Inferior parietal cortex (tissue), 1 donor: Measurements from ENCODE around the gene UQCC2.

ENCODE experiments used
- DNase-seq: peaks from one replicate; pipeline ENCODE4 v3.0.0-alpha.2; 2016; ENCODE audit errors: extremely low spot score

Gene UQCC2

DNA sequence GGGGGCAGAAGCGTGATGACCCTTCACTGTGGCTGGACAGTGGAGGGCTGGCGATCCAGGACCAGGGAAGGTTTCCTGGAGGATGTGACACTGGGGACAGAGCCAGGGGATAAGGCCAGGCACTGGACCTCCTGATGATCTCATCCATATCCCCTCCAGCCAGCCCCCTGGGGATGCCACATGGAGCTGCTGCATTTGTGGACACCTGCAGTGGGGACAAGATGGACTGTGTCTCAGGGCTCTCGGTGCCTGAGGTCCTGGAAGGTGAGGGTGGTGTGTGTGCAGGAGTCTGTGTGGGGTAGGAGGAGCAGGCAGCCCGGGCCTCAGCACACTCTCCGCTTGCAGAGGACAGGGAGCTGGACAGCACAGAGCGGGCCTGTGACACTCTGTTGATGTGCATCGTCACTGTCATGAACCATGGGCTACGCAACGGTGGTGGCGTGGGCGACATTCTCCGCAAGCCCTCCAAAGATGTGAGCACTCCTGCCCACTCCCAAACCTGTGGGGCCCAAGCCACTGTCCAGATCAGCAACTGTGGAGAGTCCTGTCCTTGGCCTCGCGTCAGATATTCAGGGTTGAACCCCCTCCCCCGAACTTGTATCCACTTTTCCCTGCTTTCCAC is 19.9 kb downstream of the UQCC2 start:
- DNase-seq, result no peak

DNA sequence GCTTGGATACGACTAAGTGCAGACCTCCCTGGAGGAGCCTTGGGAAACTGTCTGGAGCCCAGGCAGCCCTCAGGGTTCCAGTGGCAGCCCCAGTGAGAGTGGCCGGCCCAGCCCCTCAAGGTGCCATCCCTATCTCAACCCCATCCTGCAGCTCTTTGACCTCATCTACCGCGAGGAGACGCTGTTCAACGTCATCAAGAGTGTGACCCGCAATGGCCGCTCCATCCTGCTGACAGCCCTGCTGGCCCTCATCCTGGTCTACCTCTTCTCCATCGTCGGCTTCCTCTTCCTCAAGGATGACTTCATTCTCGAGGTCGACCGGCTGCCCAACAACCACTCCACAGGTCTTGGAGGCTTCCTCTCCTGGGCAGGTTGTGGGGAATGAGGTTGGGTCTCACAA is 20.7 kb downstream of the UQCC2 start:
- no peak for DNase-seq

DNA sequence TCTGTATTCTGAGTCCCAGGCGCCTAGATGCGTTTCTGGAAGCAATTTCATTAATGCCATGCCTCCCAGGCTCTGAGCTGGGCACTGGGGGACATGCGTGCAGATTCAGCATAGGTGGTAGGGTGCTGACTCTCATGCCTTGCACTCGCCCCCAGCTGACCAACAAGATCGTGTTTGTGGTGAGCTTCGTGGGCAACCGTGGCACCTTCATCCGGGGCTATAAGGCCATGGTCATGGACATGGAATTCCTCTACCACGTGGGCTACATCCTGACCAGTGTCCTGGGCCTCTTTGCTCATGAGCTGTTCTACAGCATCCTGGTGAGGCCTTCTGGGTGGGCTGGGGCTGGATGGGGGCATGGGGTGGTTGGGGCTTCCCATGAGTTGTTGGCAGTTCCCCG is 21.6 kb downstream of the UQCC2 start:
- no peak for DNase-seq

DNA sequence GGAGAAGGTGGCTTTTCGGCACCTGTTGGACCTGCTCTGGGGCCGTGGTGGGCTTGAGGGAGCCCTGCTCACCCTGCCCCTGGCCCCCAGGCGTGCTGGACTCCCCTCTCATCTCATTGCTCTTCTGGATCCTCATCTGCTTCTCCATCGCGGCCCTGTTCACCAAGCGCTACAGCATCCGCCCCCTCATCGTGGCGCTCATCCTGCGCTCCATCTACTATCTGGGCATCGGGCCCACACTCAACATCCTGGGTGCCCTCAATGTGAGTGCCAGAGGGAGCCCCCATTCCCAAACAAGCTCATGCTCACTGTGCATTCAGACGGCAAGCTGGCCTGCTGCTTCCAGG is 22.4 kb downstream of the UQCC2 start:
- no peak for DNase-seq

DNA sequence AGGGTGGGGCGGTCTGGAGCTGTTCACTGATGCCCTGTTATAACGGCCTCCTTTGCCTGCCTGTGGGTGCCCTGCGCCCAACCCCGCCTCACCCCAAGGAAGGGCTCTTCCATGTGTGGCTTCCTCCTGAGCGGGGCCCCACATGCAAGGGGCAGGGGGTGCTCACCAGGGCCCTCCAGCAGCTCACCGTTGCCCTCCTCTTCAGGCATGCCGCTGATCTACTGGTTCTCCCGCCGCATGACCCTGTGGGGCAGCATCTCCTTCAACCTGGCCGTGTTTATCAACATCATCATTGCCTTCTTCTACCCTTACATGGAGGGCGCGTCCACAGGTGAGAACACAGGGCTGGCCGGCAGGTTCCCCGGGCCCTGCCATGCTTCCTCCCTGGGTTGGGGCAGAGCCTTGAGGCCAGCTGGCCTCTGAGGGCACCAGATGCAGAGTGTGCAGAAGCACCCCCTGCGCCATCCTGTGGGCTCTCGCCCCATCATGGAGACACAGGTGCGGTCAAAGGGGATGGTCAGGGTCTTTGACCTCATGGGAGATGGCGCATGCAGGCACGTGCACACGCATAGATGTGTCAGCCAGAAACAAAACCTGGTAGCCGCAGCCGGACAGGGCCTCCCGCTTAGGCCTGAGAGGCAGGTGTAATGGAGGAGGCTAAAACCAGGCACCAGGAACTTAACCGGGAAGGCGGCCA is 22.9 kb downstream of the UQCC2 start:
- DNase-seq, result no peak

DNA sequence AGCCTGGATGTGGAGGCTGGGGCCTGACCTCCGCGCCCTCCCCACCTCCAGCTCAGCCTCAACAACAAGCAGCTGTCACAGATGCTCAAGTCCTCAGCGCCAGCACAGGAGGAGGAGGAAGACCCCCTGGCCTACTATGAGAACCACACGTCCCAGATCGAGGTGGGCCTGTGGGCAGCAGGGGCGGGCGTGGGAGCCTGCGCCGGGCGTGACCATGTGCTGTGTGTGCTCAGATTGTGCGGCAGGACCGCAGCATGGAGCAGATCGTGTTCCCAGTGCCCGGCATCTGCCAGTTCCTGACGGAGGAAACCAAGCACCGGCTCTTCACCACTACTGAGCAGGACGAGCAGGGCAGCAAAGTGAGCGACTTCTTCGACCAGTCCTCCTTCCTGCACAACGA is 23.5 kb downstream of the UQCC2 start:
- no peak for DNase-seq

DNA sequence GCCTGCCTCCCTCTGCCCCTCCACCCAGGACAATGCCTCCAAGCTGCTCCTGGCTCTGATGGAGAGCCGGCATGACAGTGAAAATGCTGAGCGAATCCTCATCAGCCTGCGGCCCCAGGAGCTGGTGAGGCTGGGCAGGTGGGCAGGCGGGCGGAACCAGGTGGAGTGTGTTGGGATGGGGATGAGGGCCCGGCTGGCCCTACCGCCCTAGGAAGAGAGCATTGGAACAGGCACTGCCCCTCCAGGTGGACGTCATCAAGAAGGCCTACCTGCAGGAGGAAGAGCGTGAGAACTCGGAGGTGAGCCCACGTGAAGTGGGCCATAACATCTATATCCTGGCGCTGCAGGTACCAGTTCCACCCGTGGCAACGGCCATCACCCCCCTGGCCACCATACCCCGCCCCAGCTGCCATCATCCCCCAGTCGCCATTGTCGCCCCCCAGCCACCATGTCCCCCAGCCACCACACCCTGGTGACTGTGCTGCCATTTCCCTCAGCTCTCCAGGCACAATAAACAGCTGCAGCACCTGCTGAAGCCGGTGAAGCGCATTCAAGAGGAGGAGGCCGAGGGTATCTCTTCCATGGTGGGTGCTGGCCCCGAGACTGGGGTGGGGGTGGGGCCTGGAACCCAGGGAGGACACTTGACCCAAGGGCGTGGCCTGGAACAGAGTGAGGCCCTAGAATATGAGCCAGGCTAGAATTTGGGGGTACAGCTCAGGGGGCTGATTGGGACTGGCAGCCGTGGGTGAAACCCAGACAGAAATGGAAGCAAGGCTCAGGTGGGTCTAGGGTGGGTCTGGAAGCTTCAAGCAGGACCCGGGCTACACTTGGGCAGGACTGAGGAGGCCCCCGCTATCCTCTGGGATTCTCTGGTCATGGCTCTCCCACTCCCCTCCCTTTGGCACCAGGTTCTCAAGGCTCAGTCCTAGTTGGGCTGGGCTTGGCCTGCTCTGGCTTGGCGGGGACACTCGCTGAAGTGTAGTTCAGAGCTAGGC is 24.2 kb downstream of the UQCC2 start:
- DNase-seq, result no peak

DNA sequence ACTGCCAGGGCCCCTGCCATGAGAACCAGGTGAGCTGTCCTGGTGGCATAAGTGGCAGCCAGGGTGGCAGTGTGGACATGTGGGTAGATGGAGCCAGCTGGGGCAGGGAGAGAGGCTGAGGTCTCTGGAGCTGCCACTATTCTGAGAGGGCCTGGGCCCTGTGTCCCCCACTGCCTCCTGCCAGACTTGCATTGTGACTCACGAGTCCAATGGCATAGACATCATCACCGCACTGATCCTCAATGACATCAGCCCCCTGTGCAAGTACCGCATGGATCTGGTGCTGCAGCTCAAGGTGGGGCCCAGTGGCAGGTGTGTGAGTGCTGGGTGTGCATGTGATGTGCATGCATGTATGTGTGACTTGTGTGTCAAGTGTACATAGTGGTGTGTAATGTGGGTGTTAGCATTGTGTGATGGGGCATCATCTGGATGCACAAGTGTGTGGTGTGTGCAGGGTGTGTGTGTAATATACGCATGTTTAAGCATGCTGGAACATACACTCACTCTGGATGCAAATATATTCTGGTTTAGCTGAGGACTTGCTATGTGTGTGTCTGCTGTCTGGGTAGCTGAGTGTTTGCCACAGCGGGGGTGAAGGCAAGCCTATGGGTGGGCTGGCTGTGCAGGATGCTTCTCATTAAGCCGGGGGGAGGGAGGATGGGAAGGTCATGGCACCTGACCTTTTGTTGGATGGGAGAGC is 25.1 kb downstream of the UQCC2 start:
- no peak for DNase-seq

DNA sequence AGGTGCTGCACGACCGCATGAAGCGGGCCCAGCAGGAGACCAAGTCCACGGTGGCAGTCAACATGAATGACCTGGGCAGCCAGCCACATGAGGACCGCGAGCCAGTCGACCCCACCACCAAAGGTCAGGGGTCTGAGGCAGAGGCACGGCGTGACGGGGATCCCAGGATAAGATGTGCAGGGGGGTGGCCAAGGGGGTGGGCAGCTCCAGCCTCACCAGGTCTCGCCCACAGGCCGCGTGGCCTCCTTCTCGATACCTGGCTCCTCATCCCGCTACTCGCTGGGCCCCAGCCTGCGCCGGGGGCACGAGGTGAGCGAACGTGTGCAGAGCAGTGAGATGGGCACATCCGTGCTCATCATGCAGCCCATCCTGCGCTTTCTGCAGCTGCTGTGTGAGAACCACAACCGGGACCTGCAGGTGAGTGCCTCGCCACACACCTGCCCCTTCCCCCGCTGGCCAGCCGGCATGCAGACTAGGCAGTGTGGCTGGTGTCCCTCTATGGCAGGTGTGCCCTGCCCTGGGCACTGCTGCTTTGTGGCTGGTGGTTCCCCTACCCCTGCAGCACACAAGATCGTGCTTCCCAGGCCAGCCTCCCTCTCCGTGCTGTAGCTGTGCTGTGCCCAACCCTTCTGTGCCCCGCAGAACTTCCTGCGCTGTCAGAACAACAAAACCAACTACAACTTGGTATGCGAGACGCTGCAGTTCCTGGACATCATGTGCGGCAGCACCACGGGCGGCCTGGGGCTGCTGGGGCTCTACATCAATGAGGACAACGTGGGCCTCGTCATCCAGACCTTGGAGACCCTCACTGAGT is 25.9 kb downstream of the UQCC2 start:
- no peak for DNase-seq

DNA sequence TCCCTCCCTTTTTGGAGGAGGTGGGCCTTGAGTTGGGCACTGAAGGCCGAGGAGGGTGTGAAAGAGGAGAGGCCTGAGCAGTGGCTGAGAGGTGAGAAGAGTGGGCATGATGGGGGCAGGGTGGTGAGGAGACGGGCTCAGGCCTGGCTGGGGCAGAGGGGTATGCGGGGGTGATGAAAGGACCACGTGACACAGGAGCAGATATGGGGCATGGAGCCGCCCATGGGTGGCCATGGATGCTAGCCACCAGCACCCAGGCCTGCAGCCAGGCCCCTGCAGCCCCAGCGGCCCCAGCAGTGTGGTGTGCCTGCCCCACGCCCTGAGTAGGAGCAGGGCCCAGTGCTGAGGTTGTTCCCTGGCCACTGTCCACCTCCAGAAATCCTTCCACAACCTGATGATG is 26.5 kb downstream of the UQCC2 start:
- no peak for DNase-seq

DNA sequence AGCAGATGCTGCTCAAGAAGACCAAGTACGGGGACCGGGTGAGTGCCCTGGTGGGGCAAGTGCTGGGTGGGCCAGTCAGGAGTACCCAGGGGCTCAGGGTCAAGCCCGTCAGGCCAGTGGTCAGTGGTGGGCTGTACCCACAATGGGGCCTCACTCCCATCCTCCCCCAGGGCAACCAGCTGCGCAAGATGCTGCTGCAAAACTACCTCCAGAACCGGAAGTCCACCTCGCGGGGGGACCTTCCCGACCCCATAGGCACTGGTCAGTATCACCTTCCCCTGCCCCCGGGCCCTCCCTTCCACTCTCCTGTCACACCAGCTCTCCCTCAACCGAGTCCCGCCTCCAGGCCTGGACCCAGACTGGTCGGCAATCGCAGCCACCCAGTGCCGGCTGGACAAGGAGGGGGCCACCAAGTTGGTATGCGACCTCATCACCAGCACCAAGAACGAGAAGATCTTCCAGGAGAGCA is 27.0 kb downstream of the UQCC2 start:
- no peak for DNase-seq

DNA sequence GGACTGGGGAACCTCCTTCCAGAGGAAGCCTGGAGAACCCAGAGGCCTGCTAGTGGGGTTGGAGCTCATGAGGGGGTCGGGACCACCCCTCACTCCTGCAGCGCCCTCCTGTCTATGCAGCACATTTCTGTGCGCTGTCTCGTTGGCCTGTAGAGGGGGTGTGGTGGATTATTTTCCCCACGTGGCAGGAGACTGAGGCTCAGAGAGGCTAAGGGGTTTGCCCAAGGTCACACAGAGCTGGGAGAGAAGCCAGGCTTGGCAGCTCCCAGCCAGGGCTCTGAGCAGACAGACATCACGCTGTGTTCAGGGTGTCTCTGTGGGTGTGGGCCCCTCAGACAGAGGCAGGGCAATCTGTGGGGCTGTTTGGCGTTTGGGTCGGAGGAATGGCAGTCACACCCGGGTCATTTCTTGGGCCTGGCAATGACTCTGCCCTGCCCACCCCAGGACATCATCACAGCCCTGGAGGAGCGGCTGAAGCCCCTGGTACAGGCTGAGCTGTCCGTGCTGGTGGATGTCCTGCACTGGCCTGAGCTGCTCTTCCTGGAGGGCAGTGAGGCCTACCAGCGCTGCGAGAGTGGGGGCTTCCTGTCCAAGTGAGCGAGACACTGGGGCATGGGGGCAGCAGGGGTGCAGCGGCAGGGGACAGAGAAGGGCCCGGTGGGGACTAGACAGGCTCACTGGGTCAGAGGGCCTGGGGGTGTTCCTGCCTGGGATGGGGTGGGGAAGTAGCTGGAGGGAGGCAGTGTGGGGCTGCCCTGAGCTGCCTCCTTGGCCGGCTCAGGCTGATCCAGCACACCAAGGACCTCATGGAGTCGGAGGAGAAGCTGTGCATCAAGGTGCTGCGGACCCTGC is 27.7 kb downstream of the UQCC2 start:
- no peak for DNase-seq

DNA sequence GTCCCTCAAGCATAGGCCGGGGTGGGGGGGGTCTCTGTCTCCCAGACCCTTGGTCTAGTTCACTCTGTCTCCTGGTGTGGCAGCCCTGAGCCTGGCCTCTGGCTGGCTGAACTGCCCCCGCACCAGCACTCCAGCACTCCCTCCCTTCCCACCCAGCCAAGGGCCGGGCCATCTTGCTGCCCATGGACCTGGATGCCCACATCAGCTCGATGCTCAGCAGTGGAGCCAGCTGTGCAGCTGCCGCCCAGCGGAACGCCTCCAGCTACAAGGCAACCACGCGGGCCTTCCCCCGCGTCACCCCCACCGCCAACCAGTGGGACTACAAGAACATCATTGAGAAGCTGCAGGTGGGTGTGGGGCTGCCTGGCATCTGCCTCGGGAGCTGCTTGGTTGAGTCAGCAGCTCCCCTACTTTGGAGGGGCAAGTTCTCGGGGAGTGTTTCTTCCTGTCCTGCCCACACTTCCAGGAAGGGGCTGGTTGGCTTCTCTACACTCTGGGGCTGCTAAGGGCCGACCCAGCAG is 28.4 kb downstream of the UQCC2 start:
- peak; percentile 23 for DNase-seq

DNA sequence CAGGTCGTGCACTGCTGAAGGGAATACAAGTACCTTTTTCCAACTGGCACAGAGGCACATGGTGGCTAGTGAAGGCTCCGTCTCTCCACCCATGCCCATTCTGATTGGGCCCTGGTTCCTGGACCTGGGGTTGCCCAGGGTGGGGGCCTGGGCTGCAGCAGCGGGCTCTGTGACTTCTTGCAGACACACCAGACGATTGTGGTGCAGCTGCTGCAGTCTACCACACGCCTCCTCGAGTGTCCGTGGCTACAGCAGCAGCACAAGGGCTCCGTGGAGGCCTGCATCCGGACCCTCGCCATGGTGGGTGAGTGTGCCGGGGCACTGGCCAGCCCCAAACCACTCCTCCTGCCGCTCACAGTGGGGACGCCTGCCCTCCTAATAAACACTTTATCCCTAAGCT is 29.2 kb downstream of the UQCC2 start:
- DNase-seq, result no peak

DNA sequence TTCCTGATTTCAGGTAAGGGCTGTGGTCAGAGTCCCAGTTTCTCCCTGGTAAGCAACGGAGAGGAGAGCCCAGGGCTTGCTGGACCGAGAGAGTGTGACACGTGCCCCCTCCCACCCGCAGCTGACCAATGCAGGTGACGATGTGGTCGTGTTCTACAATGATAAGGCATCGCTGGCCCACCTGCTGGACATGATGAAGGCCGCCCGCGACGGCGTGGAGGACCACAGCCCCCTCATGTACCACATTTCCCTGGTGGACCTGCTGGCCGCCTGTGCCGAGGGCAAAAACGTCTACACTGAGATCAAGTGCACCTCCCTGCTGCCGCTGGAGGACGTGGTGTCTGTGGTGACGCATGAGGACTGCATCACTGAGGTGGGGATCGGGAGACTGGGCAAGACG is 31.7 kb downstream of the UQCC2 start:
- DNase-seq, result no peak

DNA sequence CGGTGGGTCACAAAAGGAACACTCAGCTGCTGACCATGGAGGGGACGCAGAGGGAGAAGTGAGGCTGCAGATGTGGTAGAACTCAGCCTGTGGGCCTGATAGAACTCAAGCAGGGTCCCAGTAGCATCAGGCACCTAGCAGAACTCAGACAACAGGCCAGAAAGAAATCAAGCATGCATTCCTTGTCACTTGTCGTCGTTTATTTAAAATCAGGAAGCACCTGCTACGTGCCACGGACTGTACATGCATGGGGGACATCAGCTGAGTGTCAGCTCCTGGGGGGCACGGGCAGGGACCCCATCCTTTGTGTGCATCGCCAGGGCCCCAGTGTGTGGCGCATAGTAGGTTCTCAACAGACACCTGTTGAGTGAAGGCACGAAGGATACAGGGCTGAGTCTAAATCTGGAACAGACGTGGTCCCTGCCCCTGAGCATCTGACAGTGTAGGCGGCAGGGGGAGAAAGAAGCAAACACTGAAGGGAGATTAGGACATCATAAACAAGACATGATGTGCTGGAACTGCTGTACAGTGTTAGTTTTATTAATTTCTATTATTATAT is 32.5 kb downstream of the UQCC2 start:
- DNase-seq, result no peak

DNA sequence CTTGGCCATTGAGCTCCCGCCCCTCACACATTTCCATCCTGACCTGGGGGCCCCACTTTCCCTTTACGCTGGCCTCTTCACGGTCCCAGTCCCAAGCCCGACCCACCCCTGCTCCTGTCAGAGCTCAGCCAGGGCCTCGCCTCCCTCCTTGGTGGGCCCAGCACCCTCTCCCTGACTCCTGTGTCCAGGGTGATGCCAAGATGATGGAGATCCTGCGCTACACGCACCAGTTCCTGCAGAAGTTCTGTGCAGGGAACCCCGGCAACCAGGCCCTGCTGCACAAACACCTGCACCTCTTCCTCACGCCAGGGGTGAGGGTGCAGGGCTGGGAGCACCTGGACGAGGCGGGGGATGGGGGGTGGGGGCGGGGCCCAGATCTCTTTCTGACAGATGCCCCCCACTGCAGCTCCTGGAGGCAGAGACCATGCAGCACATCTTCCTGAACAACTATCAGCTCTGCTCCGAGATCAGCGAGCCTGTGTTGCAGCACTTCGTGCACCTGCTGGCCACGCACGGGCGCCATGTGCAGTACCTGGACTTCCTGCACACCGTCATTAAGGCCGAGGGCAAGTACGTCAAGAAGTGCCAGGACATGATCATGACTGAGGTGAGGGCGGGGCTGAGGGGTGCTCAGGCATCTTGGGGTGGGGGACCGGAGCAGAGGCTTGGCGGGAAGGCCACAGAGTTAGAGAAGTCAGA is 33.1 kb downstream of the UQCC2 start:
- no peak for DNase-seq

DNA sequence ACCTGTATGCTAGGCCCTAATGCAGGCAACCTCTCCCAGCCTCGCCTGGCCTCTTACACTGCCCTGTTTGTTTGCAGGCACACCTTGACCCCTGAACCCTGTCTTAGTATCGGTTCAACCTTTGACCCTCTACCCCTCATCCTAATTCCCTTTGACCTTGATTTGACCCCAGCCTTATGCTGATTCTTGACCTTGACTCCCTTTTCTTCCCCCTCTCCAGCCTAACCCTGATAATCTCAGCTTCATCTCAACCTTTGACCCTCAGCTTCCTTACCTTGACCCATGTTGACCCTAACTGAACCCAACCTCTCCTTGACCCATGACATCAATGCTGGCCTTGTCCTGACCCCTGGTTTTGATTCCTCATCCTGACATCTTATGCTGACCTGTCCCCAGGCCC is 33.8 kb downstream of the UQCC2 start:
- DNase-seq, result no peak

DNA sequence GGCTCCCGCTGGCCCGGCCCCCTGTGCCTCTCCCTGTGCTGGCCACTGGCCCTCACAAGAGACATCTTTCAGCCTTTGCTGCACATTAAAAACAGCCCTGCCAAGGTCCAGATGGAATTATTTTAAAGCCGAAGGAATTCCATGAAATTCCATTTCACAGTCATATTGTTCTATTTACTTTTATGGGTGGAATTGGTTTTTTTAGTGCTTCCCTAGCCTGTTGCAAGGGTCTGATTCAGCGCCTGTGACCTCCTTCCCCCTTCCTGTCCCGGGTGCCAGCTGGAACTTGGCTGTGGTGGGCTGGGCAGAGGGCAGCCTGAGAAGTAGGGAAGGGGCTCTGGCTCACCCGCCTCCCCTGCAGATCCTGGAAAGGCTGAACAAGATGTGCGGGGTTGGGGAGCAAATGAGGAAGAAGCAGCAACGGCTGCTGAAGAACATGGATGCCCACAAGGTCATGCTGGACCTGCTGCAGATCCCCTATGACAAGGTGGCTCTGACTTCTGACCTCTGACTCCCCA is 34.3 kb downstream of the UQCC2 start:
- DNase-seq, result no peak
